ENCODE measurements around the gene EHD1.

The EHD1 gene

GRCh38 chr11:64910451-64911093 is 32.2 kb upstream of the EHD1 start:
- in situ Hi-C loops (cut with MboI; ENCODE audit: low sequenced_read_pairs): no loop called here

GRCh38 chr11:64909653-64910343 is 31.4 kb upstream of the EHD1 start:
- in situ Hi-C loops (cut with MboI; ENCODE audit: low sequenced_read_pairs): no loop called here

GRCh38 chr11:64908766-64909165 is 30.3 kb upstream of the EHD1 start:
- in situ Hi-C loops (cut with MboI; ENCODE audit: low sequenced_read_pairs): no loop called here

GRCh38 chr11:64906314-64906635 is 27.9 kb upstream of the EHD1 start:
- in situ Hi-C loops (cut with MboI; ENCODE audit: low sequenced_read_pairs): no loop called here

GRCh38 chr11:64905516-64906313 is 27.3 kb upstream of the EHD1 start:
- in situ Hi-C loops (cut with MboI; ENCODE audit: low sequenced_read_pairs): no loop called here

GRCh38 chr11:64903291-64903833 is 24.9 kb upstream of the EHD1 start:
- in situ Hi-C loops (cut with MboI; ENCODE audit: low sequenced_read_pairs): no loop called here

- in situ Hi-C loops (cut with MboI; ENCODE audit: low sequenced_read_pairs): no loop called here
Measured at GRCh38 chr11:64902102-64902900, 23.9 kb upstream of the EHD1 start.

- in situ Hi-C loops (cut with MboI; ENCODE audit: low sequenced_read_pairs): no loop called here
Measured at GRCh38 chr11:64900774-64901173, 22.4 kb upstream of the EHD1 start.

- in situ Hi-C loops (cut with MboI; ENCODE audit: low sequenced_read_pairs): no loop called here
Measured at GRCh38 chr11:64900263-64900678, 21.9 kb upstream of the EHD1 start.

- in situ Hi-C loops (cut with MboI; ENCODE audit: low sequenced_read_pairs): no loop called here
Measured at GRCh38 chr11:64898541-64898940, 20.1 kb upstream of the EHD1 start.

GRCh38 chr11:64898076-64898445 is 19.6 kb upstream of the EHD1 start:
- in situ Hi-C loops (cut with MboI; ENCODE audit: low sequenced_read_pairs): no loop called here

GRCh38 chr11:64897381-64898075 is 19.1 kb upstream of the EHD1 start:
- in situ Hi-C loops (cut with MboI; ENCODE audit: low sequenced_read_pairs): no loop called here

GRCh38 chr11:64896448-64897022 is 18.1 kb upstream of the EHD1 start:
- in situ Hi-C loops (cut with MboI; ENCODE audit: low sequenced_read_pairs): no loop called here

GRCh38 chr11:64894812-64895452 is 16.5 kb upstream of the EHD1 start:
- in situ Hi-C loops (cut with MboI; ENCODE audit: low sequenced_read_pairs): loop anchor here (5.0 kb wide), 1 partner anchor 48 kb away; no protein-coding TSS in a partner anchor

- in situ Hi-C loops (cut with MboI; ENCODE audit: low sequenced_read_pairs): loop anchor here (5.0 kb wide), 1 partner anchor 47 kb away; no protein-coding TSS in a partner anchor
Measured at GRCh38 chr11:64894070-64894811, 15.8 kb upstream of the EHD1 start.

- in situ Hi-C loops (cut with MboI; ENCODE audit: low sequenced_read_pairs): loop anchor here (5.0 kb wide), 1 partner anchor 46 kb away; no protein-coding TSS in a partner anchor
Measured at GRCh38 chr11:64893194-64894069, 15.0 kb upstream of the EHD1 start.

- in situ Hi-C loops (cut with MboI; ENCODE audit: low sequenced_read_pairs): loop anchor here (5.0 kb wide), 1 partner anchor 46 kb away; no protein-coding TSS in a partner anchor
Measured at GRCh38 chr11:64892838-64893193, 14.4 kb upstream of the EHD1 start.

- in situ Hi-C loops (cut with MboI; ENCODE audit: low sequenced_read_pairs): loop anchor here (5.0 kb wide), 1 partner anchor 45 kb away; no protein-coding TSS in a partner anchor
Measured at GRCh38 chr11:64892411-64892831, 14.0 kb upstream of the EHD1 start.
